GM10847 (cell line): ENCODE data around the gene KRT7.

ENCODE experiments used
- POLR2A ChIP-seq: IDR thresholded peaks from 2 replicates; pipeline ENCODE4 v1.6.1; 2011; ENCODE audit not compliant: insufficient read length; ENCODE audit errors: extremely low read depth

KRT7 gene

DNA sequence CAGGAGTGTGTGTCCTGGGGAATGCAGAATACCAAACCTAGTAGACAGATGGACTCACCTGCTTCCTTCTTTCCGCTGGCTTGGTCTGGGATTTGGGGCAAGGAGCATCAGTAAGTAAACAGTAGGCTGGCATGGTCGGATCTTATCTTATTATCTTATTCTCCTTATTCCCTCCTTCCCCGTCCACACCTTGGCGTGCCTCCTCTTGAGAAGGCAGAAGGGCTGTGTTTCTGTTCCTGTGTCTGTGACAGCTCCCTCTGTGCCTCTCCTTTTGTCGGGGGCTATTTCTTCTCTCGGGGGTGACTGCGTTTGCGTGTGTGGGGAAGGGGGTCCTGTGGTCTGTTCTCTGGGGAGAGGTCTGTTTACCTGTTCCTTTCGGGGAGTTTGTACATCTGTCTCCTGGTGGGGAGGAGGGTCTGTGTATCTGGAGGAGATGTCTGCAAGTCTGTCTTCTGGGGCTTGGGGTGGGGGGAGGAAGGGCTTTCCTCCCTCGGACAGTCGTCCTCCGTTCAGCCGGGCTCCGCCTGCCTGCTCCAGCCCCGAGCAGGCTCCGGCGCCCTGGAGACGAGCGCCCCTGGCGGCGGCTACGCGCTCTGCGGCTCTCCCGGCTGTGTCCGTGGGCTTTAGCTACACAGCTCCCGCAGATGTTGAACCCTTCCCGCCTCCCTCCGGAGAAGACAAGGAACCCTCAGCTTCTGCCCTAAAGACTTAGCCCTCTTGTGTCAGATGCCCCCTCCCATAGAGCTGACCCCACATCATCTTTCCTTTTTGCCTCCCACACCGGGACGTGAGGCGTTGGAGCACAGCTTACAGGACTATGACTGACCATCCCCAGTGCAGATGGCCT, 45.8 kb downstream of the KRT7 start:
- TF ChIP-seq POLR2A, result no peak

DNA sequence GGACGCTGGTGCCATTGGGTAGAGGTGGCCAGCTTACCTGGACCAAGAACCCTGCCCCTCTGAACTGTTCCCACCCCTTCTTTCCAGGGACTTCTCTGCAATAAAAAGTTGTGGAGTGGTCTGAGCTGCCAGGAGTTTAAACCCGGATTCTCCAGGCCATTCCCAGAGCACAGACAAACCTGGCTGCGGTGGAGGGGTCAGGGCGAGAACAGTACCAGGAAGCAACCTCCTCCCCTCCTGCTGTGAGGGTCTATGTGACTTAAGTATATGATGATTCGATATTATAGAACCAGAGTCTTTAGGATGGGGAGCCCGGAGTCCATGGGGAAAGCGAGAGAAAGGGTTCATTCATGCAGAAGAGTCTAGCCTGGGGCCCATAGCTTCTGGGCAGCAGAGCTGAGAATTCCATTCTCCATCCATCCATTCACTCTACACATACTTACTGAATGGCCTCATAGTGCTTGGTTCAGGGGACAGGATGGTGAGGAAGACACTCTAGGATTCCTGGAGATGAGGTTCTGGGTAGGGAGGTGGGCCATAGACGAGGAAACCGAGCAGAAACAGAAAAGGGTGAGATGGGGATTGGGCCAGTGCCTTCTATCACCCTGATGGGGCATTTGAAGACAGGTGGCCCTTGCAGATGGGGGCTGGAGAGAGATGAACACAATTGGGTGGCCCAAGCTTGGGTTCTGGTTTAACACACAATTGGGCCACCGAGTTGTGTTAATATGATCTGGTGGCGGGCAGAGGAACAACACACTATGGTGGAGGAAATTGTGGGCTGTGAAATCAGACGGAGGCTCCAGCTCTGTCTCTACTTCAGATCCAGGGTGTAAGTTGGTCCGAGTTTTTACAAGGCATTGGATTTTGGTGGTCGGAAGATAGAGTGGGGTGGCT, 46.6 kb downstream of the KRT7 start:
- no peak for TF ChIP-seq POLR2A

DNA sequence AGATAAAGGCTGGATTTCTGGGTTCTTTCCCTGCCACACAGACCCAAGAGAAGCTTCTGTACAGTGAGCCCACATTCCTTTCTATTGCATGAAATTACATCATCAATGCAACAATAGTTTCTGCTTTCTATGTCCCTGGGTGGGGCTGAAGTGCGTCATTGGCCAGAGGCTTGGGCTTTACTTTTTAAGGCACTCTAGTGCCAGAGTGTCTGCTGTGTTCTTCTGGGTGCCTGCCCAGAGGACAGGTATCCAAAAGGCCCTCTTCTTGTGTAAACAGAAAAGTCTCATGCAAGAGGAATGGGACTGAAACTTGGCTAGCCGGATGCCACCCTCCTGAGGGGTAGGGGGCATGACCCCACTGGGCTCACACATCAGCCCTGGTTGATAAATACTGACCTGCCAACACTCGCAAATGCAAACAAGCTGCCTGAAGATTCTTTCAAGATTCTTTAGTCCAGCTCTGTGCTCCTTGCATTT, 47.3 kb downstream of the KRT7 start:
- no peak for TF ChIP-seq POLR2A

DNA sequence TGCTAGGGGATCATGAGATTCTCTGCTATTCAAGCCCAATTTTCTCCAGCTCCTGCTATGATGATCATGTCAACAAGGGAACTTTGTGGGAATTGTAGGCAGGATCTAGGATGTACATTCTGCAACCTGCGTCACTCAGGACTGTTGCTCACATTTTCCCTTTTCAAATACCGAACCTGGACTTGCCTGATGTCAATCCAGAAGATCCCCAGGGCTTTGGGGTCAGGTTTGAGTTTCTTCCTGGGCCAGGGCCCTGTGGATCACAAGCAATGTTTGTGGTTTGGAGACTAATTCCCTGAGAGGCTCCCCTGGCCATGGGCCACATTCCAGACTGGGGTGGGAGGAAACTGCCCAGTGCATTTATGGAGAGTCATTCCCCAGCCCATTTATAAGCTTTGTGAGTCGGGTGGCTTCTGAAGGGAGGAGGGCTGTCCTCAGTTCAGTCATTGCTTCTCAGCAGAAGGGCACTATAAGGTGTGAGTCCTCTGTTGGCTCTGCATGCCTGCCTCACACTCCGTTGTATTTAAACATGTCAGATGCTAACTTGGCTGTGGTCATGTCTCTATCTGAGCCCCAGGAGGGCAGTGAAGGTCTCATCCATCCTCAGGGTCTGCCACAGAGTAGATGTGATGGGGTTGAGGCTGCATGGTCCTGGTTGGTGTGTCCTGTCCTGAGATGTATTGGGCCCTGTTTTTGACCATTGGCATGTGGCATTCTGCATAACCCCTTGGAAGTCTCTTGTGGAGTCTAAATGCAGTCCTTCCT, 47.9 kb downstream of the KRT7 start:
- no peak for TF ChIP-seq POLR2A

DNA sequence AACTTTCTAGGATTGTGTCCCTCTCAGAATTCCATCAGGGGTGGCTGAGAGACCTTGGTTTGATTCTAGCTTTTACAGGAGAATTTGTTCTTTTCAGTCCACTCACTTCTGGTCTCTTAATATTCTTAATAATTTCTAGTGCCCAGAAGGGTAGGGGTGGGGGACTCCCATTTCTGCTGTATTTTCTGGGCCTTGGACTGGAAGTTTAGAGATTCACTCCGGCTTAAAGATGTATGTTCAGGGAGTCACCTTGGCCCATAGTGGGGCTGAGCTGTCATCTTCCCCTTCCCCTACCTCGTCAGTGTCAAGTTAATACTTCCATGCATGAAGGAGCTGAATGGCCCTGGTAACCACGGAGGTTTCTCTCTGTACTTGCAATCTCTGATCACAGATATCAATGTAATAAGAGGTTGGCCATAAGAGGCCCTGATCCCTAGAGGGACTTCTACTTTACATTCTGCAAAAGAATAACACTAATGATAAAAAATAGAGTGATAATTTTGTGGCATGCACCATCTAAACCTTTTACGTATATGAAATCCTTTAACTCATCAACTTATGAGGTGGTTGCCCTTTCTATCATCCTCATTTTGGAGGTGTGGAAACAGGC, 51.6 kb downstream of the KRT7 start:
- TF ChIP-seq POLR2A, result no peak

DNA sequence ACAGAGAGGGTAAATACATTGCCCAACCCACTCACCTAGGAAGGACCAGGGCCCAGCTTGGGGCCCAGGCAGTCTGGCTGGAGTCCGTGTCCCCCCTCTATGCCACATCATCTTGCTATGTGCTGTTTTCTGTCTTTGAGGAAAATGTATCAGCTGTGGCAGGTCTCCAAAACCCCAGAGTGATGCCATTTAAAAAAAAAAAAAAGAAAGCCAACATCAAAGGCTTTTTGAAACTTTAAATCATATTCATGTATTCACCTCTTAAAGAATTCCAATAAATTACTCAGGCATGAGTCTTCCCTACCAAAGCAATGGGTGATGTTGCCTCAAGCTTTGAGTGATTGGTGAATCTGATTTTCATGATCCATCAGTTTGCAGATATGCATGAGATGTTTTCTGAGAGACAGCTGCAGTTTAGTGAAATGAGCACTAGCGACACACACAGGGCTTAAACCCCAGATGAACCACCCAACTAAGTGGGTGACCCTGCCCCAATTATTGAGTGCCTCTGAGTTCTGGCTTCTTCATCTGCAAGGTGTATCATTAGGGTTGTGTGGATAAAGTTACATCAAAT, 52.2 kb downstream of the KRT7 start:
- no peak for TF ChIP-seq POLR2A

DNA sequence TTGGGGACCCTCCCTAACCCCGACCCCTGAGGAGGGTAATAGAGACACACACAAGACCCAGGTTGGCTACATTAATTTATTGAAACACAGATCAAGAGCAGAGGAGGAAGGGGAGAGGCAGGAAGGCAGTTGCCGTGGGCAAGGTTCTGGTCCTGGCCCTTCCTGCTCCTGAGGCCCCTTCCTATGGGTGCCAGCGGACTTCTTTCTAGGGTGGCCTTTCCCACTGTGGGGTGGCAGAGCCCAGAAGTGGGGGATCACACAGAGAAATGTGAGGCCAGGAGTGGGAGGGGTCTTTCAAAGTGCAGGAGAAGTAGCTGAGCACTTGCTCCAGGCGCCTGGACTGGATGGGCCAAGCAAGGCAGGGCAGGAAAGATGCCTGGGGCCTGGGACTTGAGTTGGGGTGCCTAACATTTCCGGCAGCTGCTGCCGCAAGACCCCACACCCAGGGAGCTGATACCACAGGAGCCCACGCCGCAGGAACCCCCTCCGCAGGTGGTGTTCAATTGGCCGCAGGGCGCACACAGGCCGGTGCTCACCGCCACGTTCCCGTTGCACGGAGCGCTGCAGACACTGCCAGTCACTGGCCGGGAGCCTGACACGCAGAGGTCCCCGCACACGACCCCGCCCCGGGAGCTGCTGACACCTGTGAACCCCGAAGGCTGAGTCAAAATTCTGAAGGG, 52.9 kb downstream of the KRT7 start:
- no peak for TF ChIP-seq POLR2A

DNA sequence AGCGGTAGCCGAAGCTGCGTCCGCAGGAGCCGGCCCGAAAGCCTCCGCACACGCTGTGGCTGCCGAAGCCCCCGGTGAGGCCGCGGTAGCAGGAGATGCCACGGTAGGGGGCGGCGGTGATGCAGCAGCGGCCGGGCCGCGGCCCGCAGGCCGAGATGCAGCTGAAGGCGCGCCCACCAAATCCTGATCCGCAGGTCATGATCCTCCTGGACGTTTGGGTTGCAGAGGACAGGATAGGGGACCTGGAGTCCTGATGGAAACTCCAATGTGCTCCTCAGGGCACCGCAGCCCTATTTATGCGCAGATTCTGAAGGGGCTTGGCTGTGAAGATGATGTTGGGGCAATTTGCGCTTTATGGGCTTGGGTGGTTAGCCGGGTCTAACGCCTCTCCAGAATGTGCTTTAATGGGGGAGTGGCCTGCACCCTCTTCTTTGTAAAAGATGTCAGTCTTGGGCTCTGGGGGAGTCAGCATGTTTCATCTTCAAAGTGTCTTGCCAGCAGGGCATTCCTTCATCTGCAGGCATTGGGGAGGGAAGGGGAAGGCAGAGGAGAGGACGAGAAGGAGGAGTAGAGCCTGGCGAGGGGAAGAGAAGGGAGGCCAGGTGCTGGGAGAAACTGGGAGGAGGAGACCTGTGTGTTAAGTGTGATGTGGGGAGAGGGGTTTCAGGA, 58.4 kb downstream of the KRT7 start, which contains the start of gene KRT81:
Gene KRT81, minus strand, starts transcription at position 268 of the 669 bp plus-strand sequence. Its CDS starts 69 bp downstream, at position 199.
- TF ChIP-seq POLR2A, result no peak

DNA sequence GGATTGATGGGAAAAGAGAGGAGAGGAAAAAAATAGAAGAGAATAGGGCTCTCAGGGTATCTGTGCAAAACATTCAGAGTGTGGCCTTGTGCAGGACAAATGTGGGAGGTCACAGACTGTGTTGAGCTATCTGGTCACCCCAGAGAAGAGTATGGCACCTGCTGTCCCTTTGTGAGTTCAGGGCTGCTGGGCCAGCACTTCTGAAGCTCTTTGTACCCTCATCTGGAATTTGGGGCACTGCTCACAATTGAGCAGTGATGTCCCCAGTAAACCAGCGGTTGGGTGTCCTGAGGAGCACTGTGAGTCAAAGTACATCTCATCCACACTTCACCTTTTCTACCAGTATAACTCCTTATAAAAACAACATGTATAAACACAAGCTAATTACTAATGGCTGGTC, 60.9 kb downstream of the KRT7 start:
- no peak for TF ChIP-seq POLR2A

DNA sequence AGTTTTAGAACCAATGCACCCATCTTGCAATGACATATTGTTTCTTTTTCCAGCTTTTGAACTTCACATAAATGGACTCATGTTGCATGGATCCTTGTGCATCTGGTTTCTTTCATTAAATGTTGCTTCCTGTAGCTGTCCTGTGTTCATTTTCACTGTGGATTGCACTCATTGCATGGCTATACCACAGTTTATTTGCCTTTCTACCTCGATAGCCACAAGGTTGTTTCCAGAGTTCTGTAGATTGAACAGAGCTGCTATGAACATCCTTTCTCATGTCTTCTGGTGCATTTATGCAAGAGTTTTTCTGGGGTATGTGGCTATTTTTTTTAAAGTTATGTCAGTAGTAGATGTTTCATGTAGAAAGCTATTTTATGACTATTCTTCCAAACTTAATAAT, 61.8 kb downstream of the KRT7 start:
- no peak for TF ChIP-seq POLR2A

DNA sequence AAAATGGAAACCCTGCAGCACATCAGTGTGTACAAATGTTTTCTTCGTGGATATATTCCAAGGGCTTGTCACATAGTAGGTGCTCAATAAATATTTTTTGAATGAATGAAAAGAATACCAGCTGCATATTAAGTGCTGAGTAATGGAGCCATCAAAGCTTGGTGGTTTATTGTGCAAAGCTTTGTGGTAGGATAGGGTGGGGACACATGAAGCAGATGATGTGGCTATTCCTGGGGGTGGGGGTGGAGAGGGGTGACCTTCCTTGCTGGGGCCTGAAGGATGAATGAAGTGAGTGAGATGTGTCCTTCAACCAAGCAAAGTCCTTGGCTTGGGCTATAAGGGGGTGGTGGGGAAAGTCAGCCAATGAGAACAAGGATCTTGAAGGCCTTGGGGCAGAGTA, 62.6 kb downstream of the KRT7 start:
- TF ChIP-seq POLR2A, result no peak

DNA sequence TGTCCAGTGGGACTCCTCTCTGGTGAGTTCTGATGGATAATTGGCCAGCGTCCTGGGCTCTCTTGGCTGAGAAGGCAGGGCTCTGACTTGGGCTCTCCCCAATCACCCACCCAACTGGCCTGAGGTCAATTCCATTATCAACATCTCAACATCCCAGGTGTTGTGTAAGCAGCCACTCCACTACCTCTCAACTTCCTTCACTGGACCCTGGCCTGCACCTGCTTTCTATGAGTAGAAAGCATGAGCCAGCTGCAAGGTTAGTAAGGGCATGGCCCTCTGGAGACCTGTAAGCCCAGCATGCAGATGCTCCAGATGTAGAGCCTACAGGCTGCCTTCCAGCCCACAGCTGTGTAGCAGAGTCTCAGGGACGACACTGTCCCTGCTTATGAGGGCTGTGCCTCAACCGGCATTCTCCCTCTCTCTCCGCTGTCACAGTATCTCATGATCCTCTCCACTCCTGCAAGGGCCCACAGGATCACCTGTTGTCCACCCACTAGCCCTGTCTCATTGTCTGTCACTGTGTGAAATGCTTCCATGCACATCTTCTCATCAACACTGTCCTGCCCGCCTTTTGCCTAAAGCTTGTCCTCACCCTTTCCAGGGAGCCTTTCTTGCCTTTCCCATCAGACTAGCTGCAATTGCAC, 63.7 kb downstream of the KRT7 start:
- no peak for TF ChIP-seq POLR2A
